ENCODE results near the gene CRYL1. TPM values are rescaled to one million over a fixed set of nuclear protein-coding genes. Genes with fewer than 3 reads are reported as not detected.

Gene CRYL1
- total RNA-seq, 3 donors from 2014 or later = 27.5 to 68.3 (median 29.0) TPM

GRCh38 chr13:20371825-20372224 is 153.8 kb downstream of the CRYL1 start:
- no peaks in the 10 kb centered on the region for H3K27me3 ChIP-seq
- H3K9me3 ChIP-seq = no peaks in the 10 kb centered on the region
- H3K4me1 ChIP-seq = no peaks in the 10 kb centered on the region
- H3K27ac ChIP-seq = no peak overlapping the region
- intact Hi-C loops (cut with DNase I; ENCODE audit: low total_unique reads) = no loop called here
- H3K4me3 ChIP-seq = no peak overlapping the region
- H3K36me3 ChIP-seq = no peaks in the 10 kb centered on the region
- no peak for DNase-seq (ENCODE audit: low spot score in 2 of 2)
- TF ChIP-seq POLR2A (IDR thresholded peaks at IDR 0.05) (no peak), CTCF (IDR thresholded peaks at IDR 0.05) (no peak), POLR2AphosphoS5 (IDR thresholded peaks at IDR 0.05) (no peak)

- DNase-seq (ENCODE audit: low spot score in 2 of 2) = no peak
- intact Hi-C loops (cut with DNase I; ENCODE audit: low total_unique reads) = no loop called here
- Histone ChIP-seq H3K36me3 (no peaks in the 10 kb centered on the region), H3K9me3 (no peaks in the 10 kb centered on the region), H3K4me3 (no peak overlapping the region), H3K4me1 (no peaks in the 10 kb centered on the region), H3K27me3 (no peaks in the 10 kb centered on the region), H3K27ac (no peak overlapping the region)
- TF ChIP-seq POLR2AphosphoS5 (IDR thresholded peaks at IDR 0.05) = no peak
- no peak for TF ChIP-seq CTCF (IDR thresholded peaks at IDR 0.05)
- no peak for TF ChIP-seq POLR2A (IDR thresholded peaks at IDR 0.05)
Observed at GRCh38 chr13:20370815-20371421, 154.7 kb downstream of the CRYL1 start.

GRCh38 chr13:20369886-20370361 is 155.7 kb downstream of the CRYL1 start:
- H3K4me1 ChIP-seq = no peaks in the 10 kb centered on the region
- no peak overlapping the region for H3K4me3 ChIP-seq
- intact Hi-C loops (cut with DNase I; ENCODE audit: low total_unique reads) = no loop called here
- DNase-seq (ENCODE audit: low spot score in 2 of 2) = no peak
- H3K27ac ChIP-seq = no peak overlapping the region
- no peaks in the 10 kb centered on the region for H3K27me3 ChIP-seq
- H3K36me3 ChIP-seq = no peaks in the 10 kb centered on the region
- H3K9me3 ChIP-seq = no peaks in the 10 kb centered on the region
- TF ChIP-seq CTCF (IDR thresholded peaks at IDR 0.05) = no peak
- TF ChIP-seq POLR2AphosphoS5 (IDR thresholded peaks at IDR 0.05) = no peak
- no peak for TF ChIP-seq POLR2A (IDR thresholded peaks at IDR 0.05)

GRCh38 chr13:20366056-20366455 is 159.6 kb downstream of the CRYL1 start:
- no peaks in the 10 kb centered on the region for H3K27me3 ChIP-seq
- H3K9me3 ChIP-seq = no peaks in the 10 kb centered on the region
- H3K4me3 ChIP-seq = no peak overlapping the region
- no peak for TF ChIP-seq POLR2A (IDR thresholded peaks at IDR 0.05)
- TF ChIP-seq POLR2AphosphoS5 (IDR thresholded peaks at IDR 0.05) = no peak
- TF ChIP-seq CTCF (IDR thresholded peaks at IDR 0.05) = no peak
- no peak for DNase-seq (ENCODE audit: low spot score in 2 of 2)
- no peaks in the 10 kb centered on the region for H3K36me3 ChIP-seq
- no peak overlapping the region for H3K27ac ChIP-seq
- intact Hi-C loops (cut with DNase I; ENCODE audit: low total_unique reads) = no loop called here
- no peaks in the 10 kb centered on the region for H3K4me1 ChIP-seq

GRCh38 chr13:20363603-20364002 is 162.1 kb downstream of the CRYL1 start:
- DNase-seq (ENCODE audit: low spot score in 2 of 2) = no peak
- H3K9me3 ChIP-seq = no peaks in the 10 kb centered on the region
- H3K27me3 ChIP-seq = no peaks in the 10 kb centered on the region
- H3K27ac ChIP-seq = no peak overlapping the region
- no peaks in the 10 kb centered on the region for H3K4me1 ChIP-seq
- intact Hi-C loops (cut with DNase I; ENCODE audit: low total_unique reads) = no loop called here
- no peaks in the 10 kb centered on the region for H3K36me3 ChIP-seq
- H3K4me3 ChIP-seq = no peak overlapping the region
- TF ChIP-seq POLR2AphosphoS5 (IDR thresholded peaks at IDR 0.05) (no peak), POLR2A (IDR thresholded peaks at IDR 0.05) (no peak), CTCF (IDR thresholded peaks at IDR 0.05) (no peak)

Data from breast epithelium (tissue), 4 donors.